Stimulated activated CD8-positive, alpha-beta memory T cell treated with anti-CD3 and anti-CD28 coated beads, Interleukin-4, amount 100 ng/mL, for 1 hour (primary cell): Measurements from ENCODE around the gene PIP4K2A.
"Not testable (repeated sequence)": the region's sequence is repeated elsewhere in the genome, so short reads cannot be mapped to it uniquely, and the experiment has no call there.

Experiments
- DNase-seq, 2 donors: peaks; one replicate each; pipeline ENCODE4 v3.0.0-alpha.2; 2020; ENCODE audit warnings: low read depth in 2 of 2, low spot score in 1 of 2

PIP4K2A gene

GRCh38 chr10:22524333-22524732 is 190.0 kb downstream of the PIP4K2A start:
- not testable (repeated sequence) for DNase-seq

DNA sequence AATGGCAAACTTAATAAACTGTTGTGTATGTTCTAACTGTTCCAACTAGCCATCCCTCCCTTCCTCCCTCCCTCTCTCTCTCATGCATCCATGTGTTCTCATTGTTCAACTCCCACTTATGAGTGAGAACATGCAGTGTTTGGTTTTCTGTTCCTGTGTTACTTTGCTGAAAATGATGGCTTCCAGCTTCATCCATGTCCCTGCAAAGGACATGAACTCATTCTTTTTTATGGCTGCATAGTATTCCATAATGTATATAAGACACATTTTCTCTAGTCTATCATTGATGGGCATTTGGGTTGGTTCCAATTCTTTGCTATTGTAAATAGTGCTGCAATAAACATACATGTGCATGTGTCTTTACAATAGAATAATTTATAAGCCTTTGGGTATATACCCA is 193.7 kb downstream of the PIP4K2A start:
- not testable (repeated sequence) for DNase-seq

GRCh38 chr10:22518167-22518724 is 196.1 kb downstream of the PIP4K2A start:
- no peak for DNase-seq

DNA sequence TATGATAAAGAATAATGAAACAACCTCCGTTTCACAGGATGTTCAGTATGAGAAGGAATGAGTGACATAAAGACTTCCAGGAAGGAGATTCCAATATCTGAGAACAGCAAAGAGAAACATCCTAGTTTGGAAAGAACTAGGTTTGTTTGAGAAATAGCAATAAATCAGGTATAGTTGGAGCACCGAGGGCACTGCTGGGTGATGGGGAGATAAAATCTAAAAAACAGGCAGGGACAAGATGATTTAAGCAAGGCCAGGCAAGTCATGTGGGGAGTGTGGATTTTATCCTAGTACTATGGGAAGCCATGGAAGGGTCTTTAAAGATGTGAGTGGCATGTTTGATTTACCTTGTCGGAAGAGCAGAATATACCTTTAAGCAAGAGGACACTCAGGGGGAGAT is 199.4 kb downstream of the PIP4K2A start:
- DNase-seq: no peak

GRCh38 chr10:22514414-22514758 is 200.0 kb downstream of the PIP4K2A start:
- DNase-seq: not testable (repeated sequence)

- DNase-seq: not testable (repeated sequence)
These were observed 200.6 kb downstream of the PIP4K2A start for GRCh38 chr10:22513483-22514413.

GRCh38 chr10:22512015-22512414 is 202.4 kb downstream of the PIP4K2A start:
- not testable (repeated sequence) for DNase-seq

DNA sequence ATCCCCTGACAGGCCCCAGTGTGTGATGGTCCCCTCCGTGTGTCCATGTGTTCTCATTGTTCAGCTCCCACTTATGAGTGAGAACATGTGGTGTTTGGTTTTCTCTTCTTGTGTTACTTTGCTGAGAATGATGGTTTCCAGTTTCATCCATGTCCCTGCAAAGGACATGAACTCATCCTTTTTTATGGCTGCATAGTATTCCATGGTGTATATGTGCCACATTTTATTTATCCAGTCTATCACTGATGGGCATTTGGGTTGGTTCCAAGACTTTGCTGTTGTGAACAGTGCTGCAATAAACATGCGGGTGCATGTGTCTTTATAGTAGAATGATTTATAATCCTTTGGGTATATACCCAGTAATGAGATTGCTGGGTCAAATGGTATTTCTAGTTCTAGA is 206.2 kb downstream of the PIP4K2A start:
- not testable (repeated sequence) for DNase-seq

DNA sequence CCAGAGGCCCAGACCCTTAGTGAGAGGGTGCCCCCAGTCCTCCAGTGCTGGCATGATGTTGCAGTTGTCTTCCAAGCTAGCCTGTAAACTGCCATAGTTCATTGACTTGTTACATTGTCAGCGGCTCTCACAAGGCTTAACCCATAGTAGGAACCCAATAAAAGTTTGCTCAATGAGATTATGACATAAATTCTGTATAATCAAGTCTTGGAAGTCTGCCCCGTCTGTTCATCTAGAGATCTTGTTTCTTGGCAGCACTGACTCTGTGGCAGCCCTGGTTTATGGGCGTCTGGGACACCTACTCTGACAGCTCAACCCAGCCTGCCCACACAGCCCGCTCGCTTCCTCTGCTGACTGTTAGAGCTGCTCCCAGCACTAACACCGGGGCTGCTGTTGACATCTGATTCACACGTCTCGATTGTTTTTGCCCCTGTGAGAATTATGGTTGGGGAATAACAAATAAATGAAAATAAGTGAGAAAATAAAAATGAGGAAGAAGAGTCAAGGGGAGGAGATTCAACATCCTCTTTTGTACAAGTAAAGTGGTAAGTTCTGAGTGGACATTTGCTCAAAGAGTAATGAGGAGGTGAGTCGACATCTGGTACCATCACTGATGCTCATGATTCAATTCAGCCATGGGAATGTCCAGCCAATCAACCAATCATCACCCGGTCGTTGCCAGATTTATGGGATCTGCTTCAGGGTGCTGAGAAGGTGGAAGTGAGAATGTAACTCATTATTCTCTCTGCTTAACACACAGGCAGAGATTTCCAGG is 208.3 kb downstream of the PIP4K2A start:
- peak; percentile 22 to 36 for DNase-seq

- DNase-seq: no peak
These were observed 209.6 kb downstream of the PIP4K2A start for GRCh38 chr10:22504766-22505165.

DNA sequence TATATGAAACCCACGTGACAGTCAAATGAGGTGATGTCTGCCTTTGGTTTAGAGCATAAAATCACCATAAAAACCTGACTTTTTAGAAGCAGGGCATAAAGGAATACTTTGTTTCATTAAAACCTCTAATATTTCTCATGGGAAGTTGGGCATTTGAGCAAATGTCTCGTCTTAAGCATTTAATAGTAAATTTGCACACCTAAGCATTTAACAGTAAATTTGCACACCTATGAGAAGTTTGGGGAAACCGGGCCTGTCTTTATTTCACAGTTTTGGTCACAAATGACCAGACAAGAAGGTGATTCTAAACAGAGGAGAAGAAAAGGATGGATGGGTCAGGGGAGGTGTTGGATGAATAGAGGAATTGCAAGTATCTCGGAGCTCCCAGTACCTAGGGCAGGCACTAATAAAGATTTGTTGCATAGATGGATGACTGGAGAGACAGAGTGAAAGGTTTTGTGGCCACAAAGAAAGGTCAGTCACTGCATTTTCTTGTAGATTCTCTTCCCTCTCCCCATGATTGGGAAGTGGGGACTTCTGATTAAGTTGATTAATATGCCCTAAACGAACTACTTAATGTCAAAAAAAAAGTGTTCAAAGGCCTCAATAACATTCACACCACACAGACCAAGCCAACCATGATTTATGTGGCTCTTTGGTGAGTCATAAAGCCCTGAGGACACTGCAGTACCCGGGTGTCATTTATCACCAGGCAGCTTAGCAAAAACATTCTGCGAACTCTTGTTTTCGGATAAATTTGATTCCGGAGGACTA is 210.9 kb downstream of the PIP4K2A start:
- no peak for DNase-seq

- no peak for DNase-seq
These were observed 212.5 kb downstream of the PIP4K2A start for GRCh38 chr10:22501863-22502262.

DNA sequence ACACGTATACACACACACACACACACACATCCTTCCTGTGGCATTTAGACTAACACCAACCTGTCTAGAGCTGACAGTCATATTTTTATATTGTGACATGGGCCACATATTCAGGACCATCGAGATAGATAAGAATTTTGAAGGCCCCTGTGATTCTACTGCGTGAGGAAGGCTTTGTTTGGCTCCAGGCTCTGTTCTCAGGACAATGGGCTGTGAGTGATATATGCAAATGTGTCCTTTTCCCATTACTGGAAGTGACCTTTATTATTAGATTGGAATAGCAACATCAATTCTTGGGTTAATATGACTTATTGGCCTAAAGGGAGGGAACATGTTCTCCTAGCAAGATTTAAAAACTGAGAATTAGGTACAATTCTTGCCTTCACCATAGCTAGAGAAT is 213.0 kb downstream of the PIP4K2A start:
- no peak for DNase-seq

DNA sequence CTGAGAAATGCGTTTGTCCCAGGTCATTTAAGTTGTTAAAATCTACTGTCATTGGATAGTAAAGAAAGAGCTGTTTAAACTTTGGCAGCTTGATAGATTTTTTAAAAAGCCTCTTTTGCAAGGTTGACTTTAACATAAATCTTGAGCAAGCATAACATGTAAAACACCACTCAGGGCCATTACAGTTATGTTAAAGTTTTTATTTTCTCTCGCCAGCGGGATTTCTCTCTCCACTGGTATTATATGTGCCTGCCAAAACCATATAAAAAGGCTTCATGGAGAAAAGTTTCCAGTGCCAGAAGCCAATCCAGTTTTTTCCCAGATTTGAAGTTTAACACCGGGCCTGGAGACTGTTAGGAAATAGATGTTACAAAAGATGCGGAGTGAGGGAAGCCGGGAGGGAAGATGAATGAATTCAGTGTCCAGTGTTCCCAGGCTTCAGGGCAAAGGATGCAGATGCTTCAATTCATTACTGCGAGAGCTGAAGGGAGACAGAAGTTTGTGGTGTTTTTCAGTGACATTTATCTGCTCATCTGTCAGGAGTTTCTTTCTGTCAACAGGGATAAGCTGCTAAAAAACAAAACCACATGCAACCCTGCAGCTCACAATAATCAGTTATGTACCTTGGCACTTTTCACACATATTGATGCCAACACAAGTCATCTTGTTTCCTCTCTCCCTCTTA is 213.6 kb downstream of the PIP4K2A start:
- no peak for DNase-seq

DNA sequence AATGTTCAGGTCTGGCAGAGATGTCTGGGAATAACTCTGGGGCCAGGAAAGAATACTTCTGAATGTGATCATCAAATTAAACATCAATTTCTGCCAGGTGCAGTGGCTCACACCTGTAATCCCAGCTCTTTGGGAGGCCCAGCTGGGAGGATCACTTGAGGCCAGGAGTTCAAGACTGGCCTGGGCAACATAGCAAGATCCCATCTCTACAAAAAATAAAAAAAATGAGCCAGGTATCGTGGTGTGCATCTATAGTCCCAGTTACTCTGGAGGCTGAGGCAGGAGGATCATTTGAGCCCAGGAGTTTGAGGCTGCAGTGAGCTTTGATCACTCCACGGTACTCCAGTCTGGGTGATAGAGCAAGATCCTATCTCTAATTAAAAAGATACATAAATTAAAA is 214.4 kb downstream of the PIP4K2A start:
- not testable (repeated sequence) for DNase-seq

DNA sequence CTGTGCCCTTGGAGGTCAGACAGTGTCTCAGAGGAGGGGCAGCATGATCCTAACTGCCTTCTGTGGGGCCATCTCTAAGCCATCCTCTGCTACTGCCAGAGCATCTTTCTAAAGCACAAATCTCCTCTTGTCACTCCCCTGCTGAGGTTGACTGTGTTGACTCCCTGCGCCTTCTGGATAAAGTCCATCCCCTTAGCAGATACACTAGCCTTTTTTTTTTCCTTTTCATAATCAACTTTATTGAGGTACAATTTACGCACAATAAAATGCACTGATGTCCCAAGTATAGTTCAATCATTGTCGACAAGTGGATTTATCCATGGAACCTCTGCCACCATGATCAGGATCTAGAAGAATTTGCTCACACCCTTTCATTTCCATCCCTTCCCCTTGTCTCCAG is 219.0 kb downstream of the PIP4K2A start:
- DNase-seq: no peak

DNA sequence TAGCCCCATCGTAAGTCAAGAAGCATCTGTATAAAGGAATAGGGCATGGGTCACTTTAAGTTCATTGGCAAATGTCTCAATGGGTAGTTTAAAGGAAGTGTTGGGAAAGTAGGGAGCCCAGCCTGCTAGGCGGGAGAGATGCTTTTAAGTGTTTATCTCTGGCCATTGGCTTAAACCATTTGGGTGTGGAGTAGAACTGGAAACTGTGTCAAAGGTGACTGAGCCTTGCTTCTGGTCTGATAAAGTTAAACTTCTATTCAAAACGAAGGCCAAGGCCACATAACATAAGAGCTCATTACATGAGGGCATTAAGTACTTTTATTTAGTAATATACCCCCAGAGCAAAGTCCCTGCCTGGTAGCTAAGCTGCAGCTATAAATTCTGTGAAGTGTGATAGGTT is 220.4 kb downstream of the PIP4K2A start:
- no peak for DNase-seq

- no peak for DNase-seq
These were observed 222.3 kb downstream of the PIP4K2A start for GRCh38 chr10:22491931-22492615.

GRCh38 chr10:22491480-22491879 is 222.9 kb downstream of the PIP4K2A start:
- no peak for DNase-seq

GRCh38 chr10:22489975-22490374 is 224.4 kb downstream of the PIP4K2A start:
- DNase-seq: no peak
